ENCODE data around the gene TBPL1. TPM values are rescaled to one million over a fixed set of nuclear protein-coding genes. Genes with fewer than 3 reads are reported as not detected.

The TBPL1 gene
- total RNA-seq, 1 donor from 2014 or later = 14.5 TPM

DNA sequence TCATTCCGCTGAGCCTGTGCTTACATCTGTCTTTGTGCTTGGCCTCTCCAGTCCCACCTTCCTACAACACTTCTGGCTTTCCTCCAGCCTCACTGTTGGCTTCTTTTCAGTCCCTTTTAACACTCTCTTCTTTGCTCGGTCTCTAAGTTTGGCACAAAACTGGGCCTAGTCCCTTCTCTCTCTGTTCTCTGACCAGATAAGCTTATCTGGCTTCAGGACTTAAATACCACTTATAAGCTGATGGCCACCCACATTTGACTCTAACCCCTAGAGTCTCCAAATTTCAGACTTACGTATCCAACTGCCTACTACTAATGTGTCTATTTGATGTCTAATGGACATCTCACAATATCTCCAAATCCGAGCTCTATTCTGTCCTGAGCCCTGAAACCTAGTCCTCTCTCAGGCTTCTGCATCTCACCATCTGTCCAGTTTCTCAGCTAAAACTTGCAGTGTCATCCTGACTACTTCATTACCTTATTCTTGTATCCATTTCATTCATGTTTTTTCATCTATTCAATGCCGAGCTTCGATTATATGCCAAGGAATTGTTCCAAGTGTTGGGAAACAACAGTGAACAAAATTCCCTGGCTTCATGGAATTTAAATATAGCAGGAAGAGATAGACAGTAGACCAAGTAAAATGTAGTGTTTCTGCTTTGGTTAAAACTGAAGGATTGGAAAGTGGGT lies 40.1 kb downstream of the TBPL1 start:
- intact Hi-C loops (cut with DNase I) = loop anchor here (5.0 kb wide), 1 partner anchor 69 kb away; no protein-coding TSS in a partner anchor
- peak; percentile 75 for ATAC-seq

GRCh38 chr6:133995296-133995695 lies 42.3 kb downstream of the TBPL1 start:
- no peak for ATAC-seq
- intact Hi-C loops (cut with DNase I) = no loop called here
- no peak for DNase-seq (ENCODE audit: missing footprints)

More for the DNA sequence above, 40.1 kb downstream of the TBPL1 start:
- DNase-seq (ENCODE audit: missing footprints) = no peak

DNA sequence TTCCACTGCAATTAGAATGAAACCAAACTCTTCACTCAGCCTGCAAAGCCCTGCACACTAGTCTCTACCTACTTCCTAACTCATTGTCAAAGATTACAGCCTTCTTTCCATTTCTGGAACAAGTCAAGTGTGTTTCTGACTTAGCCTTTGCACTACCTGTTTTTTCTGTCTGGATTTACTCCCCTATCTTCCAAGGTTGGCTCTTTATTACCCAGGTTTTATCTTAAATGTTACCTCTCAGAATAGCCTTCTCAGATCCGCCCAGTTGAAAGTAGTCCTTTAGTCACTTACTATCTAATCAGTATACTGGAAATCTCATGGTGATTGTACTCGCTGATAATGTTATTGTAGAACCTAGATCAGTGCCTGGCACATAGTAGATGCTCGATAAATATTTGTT lies 42.7 kb downstream of the TBPL1 start:
- ATAC-seq (no peak), DNase-seq (ENCODE audit: missing footprints) (no peak)
- intact Hi-C loops (cut with DNase I) = no loop called here

- DNase-seq (ENCODE audit: missing footprints) = no peak
- intact Hi-C loops (cut with DNase I) = no loop called here
- no peak for ATAC-seq
Observed at GRCh38 chr6:133997267-133997666, 44.2 kb downstream of the TBPL1 start.

- intact Hi-C loops (cut with DNase I) = no loop called here
- ATAC-seq = no peak
- no peak for DNase-seq (ENCODE audit: missing footprints)
Observed at GRCh38 chr6:133999305-133999704, 46.3 kb downstream of the TBPL1 start.

DNA sequence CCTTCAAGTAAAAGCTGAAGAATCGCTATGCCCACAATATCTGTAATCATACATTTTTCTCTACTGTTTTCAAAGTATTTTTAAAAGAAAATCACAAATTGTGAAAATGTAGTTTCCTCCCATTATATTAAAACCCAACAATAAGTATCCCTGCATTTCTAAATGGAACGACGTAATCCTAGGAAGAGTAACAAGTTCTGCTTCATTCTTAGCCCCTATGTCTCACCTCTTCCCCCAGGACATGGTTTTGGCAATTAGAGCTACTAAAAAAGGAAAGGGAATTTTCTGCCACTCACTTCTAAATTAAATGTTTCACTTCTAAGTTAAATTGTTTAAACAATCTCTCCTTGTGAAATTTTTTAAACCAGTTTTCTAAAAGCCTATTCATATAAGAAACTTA lies 47.4 kb downstream of the TBPL1 start:
- intact Hi-C loops (cut with DNase I) = no loop called here
- no peak for DNase-seq (ENCODE audit: missing footprints)

DNA sequence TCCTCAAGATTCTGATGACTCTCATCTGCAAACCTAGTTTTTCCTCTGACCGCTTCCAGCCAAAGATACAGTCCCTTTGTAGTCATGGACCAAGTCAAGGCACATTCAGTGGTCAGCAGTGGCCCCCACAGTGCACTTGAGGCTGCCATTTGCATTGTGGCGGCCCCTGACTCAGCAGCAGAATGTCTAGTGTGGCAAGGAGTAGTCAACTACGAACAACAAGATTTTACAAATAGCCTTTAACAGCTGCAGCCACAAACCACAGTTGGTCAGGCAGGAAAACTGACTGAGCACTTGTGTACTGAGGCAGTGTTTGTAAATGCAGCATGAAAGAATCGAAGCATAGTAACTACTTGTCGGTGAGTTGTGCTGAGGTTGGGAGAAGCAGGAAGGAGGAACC lies 49.8 kb downstream of the TBPL1 start:
- intact Hi-C loops (cut with DNase I) = no loop called here
- DNase-seq (ENCODE audit: missing footprints) = no peak
- ATAC-seq = no peak

More for the DNA sequence above, 47.4 kb downstream of the TBPL1 start:
- ATAC-seq = no peak

GRCh38 chr6:134003542-134003951 lies 50.5 kb downstream of the TBPL1 start:
- intact Hi-C loops (cut with DNase I) = no loop called here
- no peak for ATAC-seq
- no peak for DNase-seq (ENCODE audit: missing footprints)

GRCh38 chr6:134004714-134005113 lies 51.7 kb downstream of the TBPL1 start:
- ATAC-seq (no peak), DNase-seq (ENCODE audit: missing footprints) (no peak)
- intact Hi-C loops (cut with DNase I) = no loop called here

- intact Hi-C loops (cut with DNase I) = no loop called here
- DNase-seq (ENCODE audit: missing footprints) (no peak), ATAC-seq (no peak)
Observed at GRCh38 chr6:134005800-134006199, 52.8 kb downstream of the TBPL1 start.

- intact Hi-C loops (cut with DNase I) = no loop called here
- no peak for ATAC-seq
- DNase-seq (ENCODE audit: missing footprints) = no peak
Observed at GRCh38 chr6:134007077-134007476, 54.1 kb downstream of the TBPL1 start.

GRCh38 chr6:134009876-134010275 lies 56.9 kb downstream of the TBPL1 start:
- no peak for DNase-seq (ENCODE audit: missing footprints)
- ATAC-seq = no peak
- intact Hi-C loops (cut with DNase I) = no loop called here

- intact Hi-C loops (cut with DNase I) = no loop called here
- DNase-seq (ENCODE audit: missing footprints) = no peak
- ATAC-seq = no peak
Observed at GRCh38 chr6:134010400-134010799, 57.4 kb downstream of the TBPL1 start.

- DNase-seq (ENCODE audit: missing footprints) = no peak
- intact Hi-C loops (cut with DNase I) = no loop called here
- no peak for ATAC-seq
Observed at GRCh38 chr6:134010974-134011373, 58.0 kb downstream of the TBPL1 start.

DNA sequence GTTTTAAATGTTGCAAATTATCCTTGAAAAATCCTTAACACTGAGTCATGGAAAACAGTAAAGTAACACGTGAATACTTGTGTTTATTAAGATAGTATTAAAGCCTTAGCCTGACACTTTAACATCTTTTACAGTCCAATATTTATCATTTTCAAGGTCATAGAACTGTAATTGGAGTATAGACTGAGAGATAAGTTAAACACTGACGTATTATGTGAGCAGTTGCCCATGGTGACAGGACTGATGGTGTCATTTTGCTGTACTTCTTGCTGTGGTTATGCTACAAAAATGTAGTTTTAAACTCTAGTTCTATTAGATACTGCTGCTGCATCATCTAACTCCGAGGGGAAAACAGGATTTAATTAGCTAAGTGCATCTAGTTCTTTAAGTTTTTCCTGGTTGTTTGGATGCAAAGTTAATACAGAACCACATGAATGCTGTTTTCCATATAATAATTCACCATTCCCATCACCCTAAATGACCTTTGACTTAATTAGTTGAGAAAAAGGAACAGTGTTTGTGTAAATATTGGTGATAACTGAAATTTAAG lies 61.6 kb downstream of the TBPL1 start:
- DNase-seq (ENCODE audit: missing footprints) (no peak), ATAC-seq (no peak)
- intact Hi-C loops (cut with DNase I) = no loop called here

- no peak for DNase-seq (ENCODE audit: missing footprints)
- intact Hi-C loops (cut with DNase I) = no loop called here
- no peak for ATAC-seq
Observed at GRCh38 chr6:134015719-134016557, 62.9 kb downstream of the TBPL1 start.

DNA sequence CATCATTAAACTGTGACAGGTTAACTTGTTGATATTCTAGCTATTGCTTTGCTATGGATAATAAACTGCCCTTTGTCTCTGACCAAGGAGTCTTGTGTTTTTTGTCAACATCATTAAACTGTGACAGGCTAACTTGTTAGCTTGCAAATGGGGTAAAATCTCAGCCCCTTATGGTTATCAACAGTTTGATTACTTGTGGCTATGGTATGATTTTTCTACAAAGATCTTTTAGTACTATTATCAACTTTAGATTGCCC lies 63.5 kb downstream of the TBPL1 start:
- DNase-seq (ENCODE audit: missing footprints) (no peak), ATAC-seq (no peak)
- intact Hi-C loops (cut with DNase I) = no loop called here

- no peak for DNase-seq (ENCODE audit: missing footprints)
- intact Hi-C loops (cut with DNase I) = no loop called here
- ATAC-seq = no peak
Observed at GRCh38 chr6:134020071-134020470, 67.0 kb downstream of the TBPL1 start.

GRCh38 chr6:134020543-134020942 lies 67.5 kb downstream of the TBPL1 start:
- DNase-seq (ENCODE audit: missing footprints) (no peak), ATAC-seq (no peak)
- intact Hi-C loops (cut with DNase I) = no loop called here

GRCh38 chr6:134020968-134021367 lies 67.9 kb downstream of the TBPL1 start:
- no peak for ATAC-seq
- no peak for DNase-seq (ENCODE audit: missing footprints)
- intact Hi-C loops (cut with DNase I) = no loop called here

Data from Right ventricle myocardium inferior (tissue), 1 donor.